ENCODE results near the gene PRRX2.
"Not testable (repeated sequence)": the region's sequence is repeated elsewhere in the genome, so short reads cannot be mapped to it uniquely, and the experiment has no call there.

PRRX2 gene

DNA sequence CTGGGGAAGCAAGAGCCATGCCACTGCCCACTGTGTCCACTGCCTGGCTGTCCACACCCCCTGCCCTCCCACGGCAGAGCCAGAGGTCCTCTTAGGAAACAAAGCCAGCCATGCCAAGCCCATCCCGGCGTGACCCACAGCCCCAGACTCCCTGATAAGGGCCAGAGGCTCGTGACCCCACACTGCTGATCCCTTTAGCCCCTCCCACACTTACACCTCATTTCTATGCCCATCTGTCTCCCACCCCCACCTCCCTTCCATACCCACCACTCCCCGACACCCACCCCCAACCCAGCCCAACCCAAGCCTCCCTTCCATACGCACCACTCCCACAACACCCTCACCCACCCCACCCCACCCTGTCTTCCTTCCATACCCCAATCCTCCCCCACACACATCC lies 70.1 kb downstream of the PRRX2 start:
- no peak for DNase-seq (ENCODE audit: low spot score)

DNA sequence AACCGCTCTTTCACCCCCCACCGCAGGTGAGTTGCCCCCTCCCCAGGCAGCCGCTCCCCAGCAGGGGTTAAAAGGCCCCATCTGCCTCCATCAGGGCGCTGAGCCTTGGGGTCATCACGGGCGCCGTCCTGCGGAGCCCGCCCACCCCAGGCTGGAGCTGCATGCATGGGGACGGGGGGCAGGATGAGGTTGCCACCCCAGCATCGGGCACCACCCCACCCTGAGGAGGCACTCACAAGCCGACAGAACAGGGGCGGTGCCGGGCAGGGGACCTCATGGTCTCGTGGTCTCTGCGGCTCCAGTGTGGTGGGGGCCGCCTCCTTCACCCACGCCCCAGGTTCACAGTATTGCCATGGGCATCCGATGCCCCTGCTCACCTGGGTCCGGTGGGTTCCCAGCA lies 70.9 kb downstream of the PRRX2 start:
- DNase-seq (ENCODE audit: low spot score), result no peak

DNA sequence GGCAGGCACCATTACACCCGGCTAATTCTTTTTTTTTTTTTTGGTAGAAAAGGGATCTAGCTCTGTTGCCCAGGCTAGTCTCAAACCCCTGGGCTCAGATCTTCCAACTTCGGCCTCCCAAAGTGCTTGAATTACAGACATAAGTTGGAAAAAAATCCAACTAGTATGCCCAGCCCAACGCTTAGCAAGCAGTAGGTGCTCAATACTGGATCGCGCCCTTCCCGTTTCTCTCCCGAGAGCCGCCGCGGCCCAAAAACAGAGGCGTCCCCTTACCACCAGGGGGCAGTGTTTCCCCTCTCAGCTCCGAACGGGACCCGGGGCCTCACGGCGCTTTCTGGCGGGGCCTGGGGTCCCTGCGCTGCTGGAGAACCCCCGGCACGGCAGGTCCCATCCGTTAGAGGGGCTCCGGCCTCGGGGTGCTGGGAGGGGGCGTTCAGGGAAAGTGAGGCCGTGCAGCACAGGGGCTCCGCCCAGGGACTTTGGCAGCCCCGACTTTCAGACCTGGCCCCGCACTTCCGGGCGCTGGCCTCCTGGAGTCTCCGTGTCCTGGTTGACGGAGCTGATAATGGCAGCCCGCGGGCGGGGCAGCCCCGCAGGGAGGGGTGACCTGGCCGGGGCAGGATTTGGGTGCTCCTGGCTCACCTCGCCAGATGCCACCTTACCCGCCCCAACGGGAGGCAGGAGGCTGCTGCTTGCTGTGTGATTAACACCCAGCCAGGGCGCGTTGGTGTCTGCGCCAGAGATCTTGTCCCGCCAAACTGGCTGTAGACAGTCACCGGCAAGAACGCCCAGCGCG lies 72.2 kb downstream of the PRRX2 start:
- peak; percentile 81 for DNase-seq (ENCODE audit: low spot score)

DNA sequence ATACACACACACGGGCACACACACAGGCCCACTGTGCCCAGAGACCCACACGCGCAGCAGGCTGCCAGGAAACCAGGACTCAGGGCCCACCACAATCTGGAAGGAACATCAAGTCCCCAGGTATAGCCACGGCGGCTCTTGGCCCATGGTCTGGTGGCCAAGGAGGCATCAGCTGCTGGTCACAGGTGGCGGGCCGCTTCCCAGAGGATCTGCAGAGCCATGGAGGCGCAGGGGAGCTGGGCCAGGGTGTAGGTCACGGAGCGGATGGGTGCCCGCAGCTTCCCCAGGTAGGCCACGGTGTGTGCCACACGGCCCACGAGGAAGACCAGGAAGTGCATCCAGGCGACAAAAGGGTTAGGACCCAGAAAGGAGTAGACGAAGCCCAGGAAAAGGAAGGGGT lies 74.0 kb downstream of the PRRX2 start:
- DNase-seq (ENCODE audit: low spot score), result no peak

DNA sequence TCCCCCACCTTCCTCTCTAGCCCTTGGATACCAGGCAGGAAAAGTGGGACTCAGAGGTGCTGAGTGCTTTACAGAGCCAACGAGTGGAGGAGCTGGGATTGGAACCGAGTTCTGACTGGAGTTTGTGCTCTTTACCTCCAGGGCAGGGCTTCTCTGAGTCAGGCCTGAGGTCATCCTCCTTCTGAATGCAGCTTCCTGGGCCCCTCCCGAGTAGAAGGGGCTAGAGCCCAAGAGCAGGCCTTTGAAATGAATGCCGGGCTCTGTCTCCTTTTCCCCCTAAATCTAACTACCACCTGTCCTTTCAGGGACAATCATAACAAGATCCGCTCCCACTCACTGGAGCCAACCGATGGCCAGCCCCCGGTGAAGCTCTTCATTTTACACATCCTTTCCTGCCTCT lies 74.7 kb downstream of the PRRX2 start:
- DNase-seq (ENCODE audit: low spot score), result no peak

DNA sequence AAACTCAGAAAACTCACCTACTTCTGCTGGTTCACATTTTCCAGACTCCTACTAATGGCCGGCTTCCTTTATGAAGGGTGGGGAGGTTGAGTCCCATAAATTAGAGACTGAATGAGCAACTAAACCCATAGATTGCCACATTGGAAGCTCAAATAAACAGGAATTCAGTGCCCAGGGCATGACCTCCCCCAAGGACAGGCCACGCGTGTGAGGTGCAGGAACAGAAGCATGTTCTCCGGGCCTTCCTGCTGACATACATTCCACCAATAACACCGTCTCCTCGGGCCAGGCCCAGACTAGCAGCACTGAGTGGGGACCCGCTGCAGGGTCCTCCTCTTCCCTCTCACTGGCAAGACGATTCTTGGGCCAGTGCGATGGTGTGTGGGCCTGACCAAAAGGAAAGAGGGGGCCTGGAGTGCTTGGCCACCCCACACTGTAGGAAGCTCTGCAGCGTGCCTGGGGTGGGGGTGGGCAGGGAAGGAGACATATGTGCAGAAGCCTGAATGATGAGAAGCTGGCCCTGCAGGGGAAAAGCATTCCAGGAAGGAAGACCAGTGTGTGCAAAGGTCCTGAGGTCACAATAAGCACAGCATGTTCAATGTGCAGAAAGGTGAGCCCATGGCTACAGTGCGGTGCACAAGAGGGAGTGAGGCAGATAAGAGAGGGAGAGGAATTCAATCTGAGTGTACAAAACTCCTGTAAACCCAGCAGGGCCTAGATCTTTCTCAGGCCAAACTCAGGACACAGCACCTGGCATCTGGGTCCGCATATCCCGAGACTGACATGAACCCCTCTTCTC lies 75.4 kb downstream of the PRRX2 start:
- no peak for DNase-seq (ENCODE audit: low spot score)

DNA sequence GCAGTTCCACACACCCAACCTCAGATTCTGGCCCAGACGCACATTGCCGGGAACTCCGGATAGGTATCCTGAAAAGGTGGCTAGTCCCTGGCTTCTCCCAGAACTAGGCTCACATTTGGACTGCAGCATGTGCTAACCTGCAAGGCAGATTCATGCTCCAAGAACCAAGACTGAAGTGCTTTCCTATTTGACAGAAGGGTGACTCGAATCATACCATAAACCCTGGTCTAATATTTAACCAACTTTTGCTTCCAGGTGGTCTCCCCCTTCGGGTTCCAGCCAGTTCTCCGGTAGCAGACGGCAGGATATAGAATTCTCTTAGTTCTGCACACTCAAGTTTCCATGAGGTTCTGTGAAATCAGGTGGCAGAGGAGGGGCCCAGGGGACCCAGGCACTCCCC lies 79.8 kb downstream of the PRRX2 start:
- DNase-seq (ENCODE audit: low spot score), result no peak

DNA sequence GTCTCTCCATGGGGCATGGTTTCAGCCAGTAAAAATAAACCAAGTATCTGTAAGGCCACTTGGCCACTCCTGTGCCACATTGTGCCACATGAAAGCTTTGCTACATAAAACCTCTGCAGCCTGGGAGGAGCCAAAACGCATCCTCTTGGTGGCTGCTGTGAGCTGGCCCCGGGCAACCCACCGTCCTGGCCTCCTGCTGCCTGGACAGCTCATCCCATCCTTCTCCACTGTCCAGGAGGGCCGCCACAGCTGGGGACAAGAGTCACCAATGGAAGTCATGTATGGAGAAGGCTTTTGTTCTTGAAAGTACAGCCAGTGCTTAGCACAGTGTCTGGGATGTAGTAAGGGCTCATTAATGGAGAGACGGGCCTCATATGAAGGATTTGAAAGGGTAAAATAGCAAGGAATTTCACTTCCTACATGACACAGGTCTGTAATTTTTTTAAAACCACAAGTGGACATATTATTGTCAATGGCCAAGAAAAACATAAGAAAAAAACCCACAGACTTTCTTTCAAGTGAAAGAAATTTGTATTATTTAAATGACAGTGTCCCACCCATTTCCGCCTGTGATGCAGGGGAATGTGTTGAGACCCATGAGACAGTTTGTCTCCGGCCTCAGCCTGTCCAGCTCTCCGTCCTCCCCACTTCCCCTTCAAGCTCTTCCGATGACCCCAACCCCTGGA lies 80.8 kb downstream of the PRRX2 start:
- DNase-seq (ENCODE audit: low spot score), result no peak

DNA sequence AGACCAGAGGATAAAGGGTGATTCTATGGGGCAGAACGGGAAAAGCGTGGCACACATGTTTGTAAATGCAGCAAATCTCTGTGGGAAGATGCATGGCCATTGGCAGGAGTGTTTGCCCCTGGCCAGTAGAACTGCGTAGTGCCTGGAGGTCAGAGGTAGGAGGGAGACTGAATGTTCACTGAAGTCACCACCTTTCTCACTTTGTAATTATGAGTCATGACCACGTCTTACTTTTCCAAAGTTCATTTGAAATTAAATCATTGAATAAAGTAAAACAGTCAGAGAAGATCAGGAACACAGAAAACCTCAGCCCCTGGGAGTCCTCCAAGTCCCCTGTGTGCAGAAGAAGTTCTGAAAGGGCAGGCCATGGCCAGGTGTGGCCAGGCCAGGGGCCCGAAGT lies 82.8 kb downstream of the PRRX2 start:
- DNase-seq (ENCODE audit: low spot score), result no peak

DNA sequence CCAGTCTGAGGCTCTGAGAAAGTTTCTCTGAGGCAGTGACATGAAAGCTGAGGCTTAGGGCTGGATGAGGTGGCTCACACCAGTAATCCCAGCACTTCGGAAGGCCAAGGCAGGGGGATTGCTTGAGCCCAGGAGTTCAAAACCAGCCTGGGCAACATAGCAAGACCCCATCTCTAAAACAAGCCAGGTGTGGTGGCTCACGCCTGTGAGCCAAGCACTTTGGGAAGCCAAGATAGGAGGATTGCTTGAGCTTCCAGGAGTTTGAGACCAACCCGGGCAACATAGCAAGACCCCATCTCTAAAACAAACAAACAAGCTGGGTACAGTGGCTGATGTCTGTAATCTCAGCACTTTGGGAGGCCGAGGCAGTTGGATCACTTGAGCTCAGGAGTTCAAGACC lies 83.6 kb downstream of the PRRX2 start:
- DNase-seq (ENCODE audit: low spot score), result not testable (repeated sequence)

DNA sequence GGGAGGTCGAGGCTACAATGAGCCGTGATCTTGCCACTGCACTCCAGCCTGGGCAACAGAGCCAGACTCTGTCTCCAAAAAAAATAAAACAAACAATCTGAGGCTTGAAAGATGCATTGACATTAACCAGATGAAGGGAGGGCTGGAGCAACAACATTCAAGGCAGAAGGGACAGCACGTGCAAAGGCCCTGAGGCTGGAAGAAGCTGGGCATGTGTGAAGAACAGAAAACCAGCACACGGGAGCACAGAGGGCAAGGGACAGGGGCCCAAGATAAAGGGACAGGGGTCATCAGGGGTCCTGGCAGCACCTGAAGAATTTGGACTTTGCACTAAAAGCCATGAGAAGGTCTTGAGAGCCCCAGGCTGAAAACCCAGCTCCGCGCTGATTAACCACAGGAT lies 84.1 kb downstream of the PRRX2 start:
- DNase-seq (ENCODE audit: low spot score), result no peak

DNA sequence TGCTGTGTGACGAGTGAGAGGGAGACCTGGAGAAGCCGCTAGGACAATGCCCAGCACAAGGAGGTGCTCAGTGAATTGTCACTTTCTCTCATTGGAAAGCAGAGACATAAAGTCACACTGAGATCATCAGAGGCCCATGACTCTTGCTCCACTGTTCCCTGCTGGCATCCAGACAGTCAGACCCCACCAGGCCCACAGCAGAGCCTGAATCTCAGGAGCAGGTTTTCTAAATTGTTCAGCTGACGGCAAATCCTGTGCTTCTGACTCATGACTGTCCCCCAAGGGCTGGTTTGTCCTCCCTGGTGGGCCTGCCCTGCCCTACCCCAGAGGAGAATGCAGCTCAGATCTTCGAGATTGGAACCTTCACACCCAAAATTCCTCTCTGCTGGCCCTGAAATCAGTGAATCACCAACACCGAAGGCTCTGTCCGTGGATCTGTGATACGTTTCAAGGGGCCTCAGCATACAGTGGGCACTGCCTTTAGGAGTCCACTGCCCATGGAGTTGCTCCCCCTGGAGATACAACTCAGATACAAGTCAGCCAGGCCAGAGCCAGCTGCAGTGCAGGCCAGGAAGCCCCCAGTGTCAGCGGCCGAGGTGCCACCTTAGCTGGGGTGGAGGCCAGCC lies 84.7 kb downstream of the PRRX2 start:
- DNase-seq (ENCODE audit: low spot score), result no peak

DNA sequence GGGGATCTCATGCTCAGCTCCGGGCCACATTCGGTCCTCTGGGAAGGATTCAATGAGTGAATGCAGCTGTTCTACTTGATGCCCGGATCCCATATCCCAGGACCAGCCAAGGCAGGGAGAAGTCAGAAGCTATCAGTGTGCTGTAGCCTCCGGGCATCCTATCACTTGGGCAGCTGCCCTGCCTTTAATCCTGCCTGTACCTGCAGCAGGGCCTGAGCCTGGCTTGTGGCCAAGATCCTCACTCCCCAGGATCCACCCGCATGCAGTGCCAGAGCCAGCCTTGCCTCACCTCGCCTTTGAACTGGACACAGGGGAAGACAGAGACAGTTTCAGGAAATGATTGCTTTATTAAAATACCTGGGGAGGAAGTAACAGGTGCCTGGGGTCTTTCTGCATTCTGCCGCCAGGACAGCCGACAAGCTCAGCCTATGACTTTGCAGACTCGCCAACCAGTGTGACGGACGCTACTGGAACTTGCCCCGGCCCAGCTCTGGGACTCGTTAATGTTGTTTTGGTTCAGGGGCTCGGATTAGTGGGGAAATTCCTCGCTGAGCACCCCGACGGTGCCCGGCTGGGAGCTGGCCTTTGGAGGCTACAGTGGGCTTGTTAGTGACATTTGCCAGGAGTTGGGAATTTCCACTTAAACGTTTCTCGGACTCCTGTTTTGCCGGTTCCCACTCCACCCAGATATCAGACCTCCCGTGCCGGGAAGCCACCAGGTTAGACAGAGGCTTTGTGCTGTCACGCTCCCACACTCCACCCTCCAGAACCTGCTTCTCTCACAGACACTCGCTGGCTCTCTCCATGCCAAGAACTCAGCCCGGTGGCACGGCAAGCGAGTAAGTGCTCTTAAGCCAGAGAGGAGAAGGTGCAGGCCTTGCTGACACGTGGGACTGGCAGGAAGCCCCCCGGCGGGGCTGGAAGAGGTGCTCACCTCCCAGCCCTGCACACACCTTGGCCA lies 86.7 kb downstream of the PRRX2 start:
- DNase-seq (ENCODE audit: low spot score), result no peak

DNA sequence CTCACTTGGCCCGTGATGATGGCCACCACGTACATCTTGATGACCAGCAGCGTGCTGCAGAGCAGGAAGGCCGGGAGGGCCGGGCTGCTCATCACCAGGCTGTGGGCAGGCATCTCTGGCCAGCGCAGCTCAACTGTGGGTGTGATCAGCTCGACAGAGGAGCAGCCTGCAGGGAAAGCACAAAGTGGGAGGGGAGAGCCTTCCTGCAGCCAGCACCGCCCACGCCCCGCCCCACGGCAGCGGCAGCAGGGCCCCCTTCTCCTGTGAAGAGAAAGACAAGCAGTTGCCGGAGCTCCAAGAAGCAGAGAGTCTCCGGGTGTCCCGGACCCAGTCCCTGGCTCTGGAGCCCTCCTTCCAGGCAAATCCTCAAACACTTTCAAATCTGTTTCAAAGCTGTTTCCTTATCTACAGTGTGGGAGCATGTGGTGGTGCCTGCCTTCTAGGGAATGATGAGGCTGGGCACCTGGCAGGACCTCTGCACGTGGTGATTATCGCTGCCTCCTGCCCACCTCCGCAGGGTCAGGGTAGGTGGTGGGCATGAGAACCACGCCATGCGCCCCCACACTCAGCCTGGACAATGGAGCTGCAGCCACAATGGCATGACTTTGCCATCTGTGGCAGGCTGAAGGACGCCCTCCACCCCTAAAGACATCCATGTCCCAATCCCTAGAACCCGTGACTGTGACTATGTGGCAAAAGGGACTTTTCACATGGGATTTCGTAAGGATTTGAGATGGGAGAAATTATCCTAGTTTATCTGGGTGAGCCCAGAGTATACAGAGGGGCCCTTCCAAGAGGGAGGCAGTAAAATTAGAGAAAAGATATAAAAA lies 87.7 kb downstream of the PRRX2 start, which contains the start of gene PTGES:
TSS of gene PTGES (minus strand) at position 143 of the 830 bp plus-strand sequence. CDS start at position 113, 30 bp downstream.
- peak; percentile 46 for DNase-seq (ENCODE audit: low spot score)

DNA sequence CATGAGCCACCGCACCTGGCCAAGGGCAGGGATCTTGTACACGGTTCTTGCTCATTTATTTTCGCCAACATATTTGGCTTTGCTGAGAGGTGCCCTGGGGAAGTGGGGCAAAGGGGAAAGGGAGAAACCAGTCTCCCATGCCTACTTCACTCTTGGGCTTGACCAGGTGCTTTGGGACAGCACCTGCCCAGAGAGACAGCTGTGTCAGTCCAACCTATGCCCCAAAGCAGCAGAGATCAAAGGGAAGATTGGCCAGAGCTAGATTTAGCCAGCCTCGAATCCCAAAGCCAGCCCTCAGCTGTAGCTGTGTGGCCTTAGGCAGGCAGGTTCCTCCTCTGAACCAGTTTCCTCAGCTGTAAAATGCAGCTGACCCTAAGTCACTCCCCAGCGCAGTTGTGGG lies 89.7 kb downstream of the PRRX2 start:
- DNase-seq (ENCODE audit: low spot score), result no peak

DNA sequence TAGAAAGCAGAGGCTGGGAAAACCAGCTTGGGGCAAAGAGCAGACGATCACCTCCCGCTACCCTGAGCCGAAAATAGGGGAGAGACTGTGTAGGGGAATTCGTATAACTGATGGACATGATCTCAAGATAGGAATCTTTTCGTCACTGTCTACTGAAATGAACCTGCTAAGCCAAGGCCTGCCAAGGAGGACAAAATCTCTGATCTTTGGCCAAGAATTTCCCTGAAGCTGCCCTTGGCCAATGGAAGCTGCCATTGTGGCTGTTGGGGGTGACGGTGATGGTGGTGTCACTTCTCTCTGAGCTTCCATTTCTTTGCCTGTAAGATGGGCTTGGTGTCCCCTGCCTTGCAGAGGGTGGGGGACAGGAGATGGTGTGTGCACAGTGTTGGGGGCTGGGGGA lies 90.7 kb downstream of the PRRX2 start:
- no peak for DNase-seq (ENCODE audit: low spot score)

DNA sequence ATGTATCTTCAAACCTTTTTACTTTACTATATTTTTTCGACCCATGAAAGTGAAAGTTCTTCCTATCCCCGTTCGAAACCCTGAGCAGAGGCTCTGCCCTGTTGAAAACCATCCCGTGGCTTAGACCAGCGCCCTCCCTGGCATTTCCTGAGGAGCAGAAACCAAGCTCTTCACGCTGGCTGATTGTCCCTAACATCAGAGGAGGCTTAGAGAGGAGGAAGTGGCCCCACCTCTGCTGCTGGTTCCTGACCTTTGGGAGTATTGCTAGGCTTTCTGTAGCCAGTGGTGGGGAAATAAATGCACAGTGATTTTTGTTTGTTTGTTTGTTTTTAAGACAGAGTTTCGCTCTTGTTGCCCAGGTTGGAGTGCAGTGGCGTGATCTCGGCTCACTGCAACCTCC lies 91.6 kb downstream of the PRRX2 start:
- no peak for DNase-seq (ENCODE audit: low spot score)

DNA sequence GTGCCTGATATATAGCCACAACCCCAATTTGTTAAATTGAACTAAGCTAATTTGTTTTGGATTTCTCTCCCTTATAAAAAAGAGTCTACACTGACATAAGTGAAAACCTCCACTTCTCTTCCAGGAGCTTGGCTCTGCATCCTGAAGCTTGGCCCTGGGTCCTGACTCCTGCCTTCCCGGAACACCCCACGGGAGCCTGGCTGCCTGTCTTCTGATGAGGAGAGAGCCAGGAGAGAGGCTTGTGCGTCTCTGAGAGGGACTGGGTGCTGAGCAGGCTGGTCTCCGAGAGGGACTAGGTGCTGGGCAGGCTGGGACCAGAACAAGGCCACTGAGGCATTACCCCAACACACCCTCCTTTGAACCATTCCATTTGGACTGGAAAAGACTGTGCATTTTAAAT lies 93.9 kb downstream of the PRRX2 start:
- no peak for DNase-seq (ENCODE audit: low spot score)

DNA sequence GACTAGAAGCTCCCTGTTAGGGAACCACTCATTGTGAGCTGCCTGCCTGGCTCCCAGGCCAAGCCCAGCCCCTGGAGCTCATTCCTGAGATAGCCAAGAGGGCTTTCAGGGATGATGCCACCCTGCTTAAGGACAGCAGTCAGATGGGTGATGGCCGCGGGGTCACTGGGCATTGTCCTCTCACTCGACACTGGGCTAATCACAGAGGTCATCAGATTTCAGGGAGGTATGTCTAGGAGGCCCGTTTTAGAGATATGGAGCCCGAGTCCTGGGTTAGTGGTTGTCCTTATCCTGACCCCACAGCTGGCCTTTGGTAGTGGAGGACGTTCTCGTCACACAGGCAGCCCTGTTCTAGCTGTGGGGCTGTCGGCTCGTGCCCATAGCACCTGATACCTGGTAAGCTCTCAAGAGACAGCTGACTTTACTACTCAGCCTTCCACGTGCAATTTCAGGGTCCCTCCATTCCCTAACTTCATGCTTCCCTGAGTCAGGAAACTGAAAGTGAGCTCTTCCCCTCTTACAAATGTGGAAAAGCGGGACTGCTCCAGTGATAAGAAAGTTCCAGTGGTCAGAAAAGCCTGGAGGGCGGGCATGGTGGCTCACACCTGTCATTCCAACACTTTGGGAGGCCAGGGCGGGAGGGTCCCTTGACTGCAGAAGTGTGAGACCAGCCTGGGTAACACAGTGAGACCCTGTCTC lies 94.5 kb downstream of the PRRX2 start:
- no peak for DNase-seq (ENCODE audit: low spot score)

DNA sequence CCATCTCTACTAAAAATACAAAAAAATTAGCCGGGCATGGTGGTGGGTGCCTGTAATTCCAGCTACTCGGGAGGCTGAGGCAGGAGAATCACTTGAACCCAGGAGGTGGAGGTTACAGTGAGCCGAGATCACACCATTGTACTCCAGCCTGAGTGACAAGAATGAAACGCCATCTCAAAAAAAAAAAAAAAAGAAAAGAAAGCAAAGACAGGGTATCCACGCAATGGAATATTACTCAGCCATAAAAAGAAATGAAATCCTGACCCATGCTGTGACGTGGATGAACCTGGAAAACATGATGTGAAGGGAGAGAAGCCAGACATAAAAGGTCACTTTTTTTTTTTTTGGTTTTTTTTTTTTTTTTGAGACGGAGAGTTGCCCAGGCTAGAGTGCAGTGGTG lies 95.3 kb downstream of the PRRX2 start:
- not testable (repeated sequence) for DNase-seq (ENCODE audit: low spot score)
